Osteoblast (primary cell): ENCODE results near the gene SORBS2. TPM values are rescaled to one million over a fixed set of nuclear protein-coding genes. Genes with fewer than 3 reads are reported as not detected.

Source experiments
- DNase-seq: peaks from one replicate; pipeline ENCODE4 v3.0.0; 2011; ENCODE audit warnings: low spot score, mixed read lengths; ENCODE audit not compliant: insufficient read length; ENCODE audit errors: missing footprints
- H2AFZ ChIP-seq: 2 replicates; pipeline ENCODE4 v1.6.0; 2011; ENCODE audit warnings: mild to moderate bottlenecking, low read length
- H3K27ac ChIP-seq: 2 replicates; pipeline ENCODE4 v1.5.1; 2011; ENCODE audit warnings: mild to moderate bottlenecking, low read depth, low read length, moderate library complexity
- H3K27me3 ChIP-seq: 2 replicates; pipeline ENCODE4 v1.6.0; 2012; ENCODE audit warnings: mild to moderate bottlenecking, control low read depth, inconsistent platforms, low read length, moderate library complexity; ENCODE audit not compliant: insufficient read depth
- H3K36me3 ChIP-seq: 2 replicates; pipeline ENCODE4 v1.5.1; 2011; ENCODE audit warnings: mild to moderate bottlenecking, low read length, control low read depth, moderate library complexity; ENCODE audit not compliant: insufficient read depth
- H3K4me1 ChIP-seq: 2 replicates; pipeline ENCODE4 v1.5.1; 2011; ENCODE audit warnings: mild to moderate bottlenecking, low read length, control low read depth, moderate library complexity; ENCODE audit not compliant: insufficient read depth
- H3K4me2 ChIP-seq: 2 replicates; pipeline ENCODE4 v1.6.0; 2011; ENCODE audit warnings: mild to moderate bottlenecking, low read length; ENCODE audit not compliant: insufficient read depth
- H3K4me3 ChIP-seq: fragments of 200-600 bp; sonication (generic); 3 replicates; pipeline ENCODE4 v1.5.1; 2012; ENCODE audit warnings: mild to moderate bottlenecking, low read length, inconsistent platforms; ENCODE audit not compliant: insufficient read depth
- H3K79me2 ChIP-seq: 2 replicates; pipeline ENCODE4 v1.6.0; 2012; ENCODE audit warnings: mild to moderate bottlenecking, low read length, control low read depth, inconsistent platforms; ENCODE audit not compliant: insufficient read depth
- H3K9me3 ChIP-seq: 2 replicates; pipeline ENCODE4 v1.5.1; 2011; ENCODE audit warnings: low read depth, low read length, control low read depth
- H4K20me1 ChIP-seq: 2 replicates; pipeline ENCODE4 v1.6.0; 2012; ENCODE audit warnings: mild to moderate bottlenecking, low read length, control low read depth; ENCODE audit not compliant: insufficient read depth
- total RNA-seq: library from RNA; depleted of rRNA; stranded (reverse); fragments of >200 nt; gene quantifications from 2 replicates; pipeline ENCODE4 v1.2.3, GENCODE V29; 2012
- TF ChIP-seq, protein P1 (sequence below): IDR thresholded peaks from 2 replicates; pipeline ENCODE4 v1.5.1; 2011; ENCODE audit warnings: mild to moderate bottlenecking, low read depth, low read length, moderate library complexity; ENCODE audit errors: extremely low read depth

The SORBS2 gene
- total RNA-seq, 1 donor = 85.0 TPM

DNA sequence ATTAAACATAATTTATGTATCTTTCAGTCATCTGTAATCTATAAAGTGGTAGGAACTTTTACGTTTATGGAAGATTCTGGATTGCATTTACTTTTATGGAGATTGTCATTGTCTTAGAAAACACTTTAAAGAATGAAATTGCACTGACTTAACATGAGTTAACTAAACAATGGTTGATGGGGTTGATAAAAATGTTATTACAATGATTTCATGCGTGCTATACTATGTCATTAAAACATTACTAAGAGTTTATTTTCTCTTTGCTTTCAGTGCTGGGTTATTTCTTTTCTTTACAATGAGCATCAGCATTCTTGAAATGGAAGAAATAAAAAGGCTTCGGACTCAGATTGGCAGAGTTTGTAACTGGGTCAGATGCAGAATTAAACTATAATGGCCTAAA lies 209.6 kb downstream of the SORBS2 start:
- Histone ChIP-seq H3K9me3 (no peaks in the 10 kb centered on the region), H3K27ac (no peak overlapping the region), H3K4me2 (no peak overlapping the region), H3K79me2 (no peaks in the 10 kb centered on the region), H3K27me3 (no peaks in the 10 kb centered on the region), H3K4me3 (no peak overlapping the region), H2AFZ (no peak overlapping the region), H4K20me1 (no peaks in the 10 kb centered on the region), H3K4me1 (peaks cover 4% of the 10 kb centered on the region), H3K36me3 (no peaks in the 10 kb centered on the region)
- DNase-seq = peak; percentile 76
- TF ChIP-seq, protein P1, sequence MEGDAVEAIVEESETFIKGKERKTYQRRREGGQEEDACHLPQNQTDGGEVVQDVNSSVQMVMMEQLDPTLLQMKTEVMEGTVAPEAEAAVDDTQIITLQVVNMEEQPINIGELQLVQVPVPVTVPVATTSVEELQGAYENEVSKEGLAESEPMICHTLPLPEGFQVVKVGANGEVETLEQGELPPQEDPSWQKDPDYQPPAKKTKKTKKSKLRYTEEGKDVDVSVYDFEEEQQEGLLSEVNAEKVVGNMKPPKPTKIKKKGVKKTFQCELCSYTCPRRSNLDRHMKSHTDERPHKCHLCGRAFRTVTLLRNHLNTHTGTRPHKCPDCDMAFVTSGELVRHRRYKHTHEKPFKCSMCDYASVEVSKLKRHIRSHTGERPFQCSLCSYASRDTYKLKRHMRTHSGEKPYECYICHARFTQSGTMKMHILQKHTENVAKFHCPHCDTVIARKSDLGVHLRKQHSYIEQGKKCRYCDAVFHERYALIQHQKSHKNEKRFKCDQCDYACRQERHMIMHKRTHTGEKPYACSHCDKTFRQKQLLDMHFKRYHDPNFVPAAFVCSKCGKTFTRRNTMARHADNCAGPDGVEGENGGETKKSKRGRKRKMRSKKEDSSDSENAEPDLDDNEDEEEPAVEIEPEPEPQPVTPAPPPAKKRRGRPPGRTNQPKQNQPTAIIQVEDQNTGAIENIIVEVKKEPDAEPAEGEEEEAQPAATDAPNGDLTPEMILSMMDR = no peak

DNA sequence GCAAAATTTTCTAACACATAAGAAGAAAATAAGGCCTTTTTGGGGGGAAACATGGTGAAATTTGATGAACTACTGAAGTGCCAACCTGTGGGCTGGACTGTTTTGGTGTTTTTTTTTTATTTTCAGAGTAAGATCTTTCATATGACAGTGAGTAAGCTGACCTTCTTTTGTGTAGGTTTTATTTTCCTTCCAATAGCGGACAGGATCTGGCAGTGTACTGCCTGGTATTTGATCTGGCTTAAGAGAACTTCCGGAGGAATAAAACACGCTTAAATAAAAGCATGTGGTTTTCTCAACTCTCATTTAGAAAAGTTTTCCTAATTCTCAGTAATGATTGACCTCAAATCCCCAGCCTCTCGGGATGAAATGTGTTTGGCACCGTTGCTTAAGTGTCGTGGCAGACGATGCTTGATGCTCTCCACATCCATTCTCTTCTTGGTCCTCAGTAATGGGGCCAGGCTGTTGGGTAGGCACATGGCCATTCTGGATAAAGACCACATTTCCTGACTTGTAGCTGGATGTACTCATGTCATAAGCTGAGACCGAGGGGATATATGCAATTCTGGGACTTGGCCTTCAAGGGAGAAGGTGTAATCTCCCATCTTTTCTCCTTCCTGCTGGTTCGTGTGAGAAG lies 211.1 kb downstream of the SORBS2 start:
- Histone ChIP-seq H3K4me2 (no peak overlapping the region), H2AFZ (no peak overlapping the region), H4K20me1 (no peaks in the 10 kb centered on the region), H3K27ac (no peak overlapping the region), H3K9me3 (no peaks in the 10 kb centered on the region), H3K79me2 (no peaks in the 10 kb centered on the region), H3K36me3 (no peaks in the 10 kb centered on the region), H3K4me1 (peaks cover 5% of the 10 kb centered on the region), H3K4me3 (no peak overlapping the region), H3K27me3 (no peaks in the 10 kb centered on the region)
- no peak for DNase-seq
- TF ChIP-seq, protein P1 = no peak

DNA sequence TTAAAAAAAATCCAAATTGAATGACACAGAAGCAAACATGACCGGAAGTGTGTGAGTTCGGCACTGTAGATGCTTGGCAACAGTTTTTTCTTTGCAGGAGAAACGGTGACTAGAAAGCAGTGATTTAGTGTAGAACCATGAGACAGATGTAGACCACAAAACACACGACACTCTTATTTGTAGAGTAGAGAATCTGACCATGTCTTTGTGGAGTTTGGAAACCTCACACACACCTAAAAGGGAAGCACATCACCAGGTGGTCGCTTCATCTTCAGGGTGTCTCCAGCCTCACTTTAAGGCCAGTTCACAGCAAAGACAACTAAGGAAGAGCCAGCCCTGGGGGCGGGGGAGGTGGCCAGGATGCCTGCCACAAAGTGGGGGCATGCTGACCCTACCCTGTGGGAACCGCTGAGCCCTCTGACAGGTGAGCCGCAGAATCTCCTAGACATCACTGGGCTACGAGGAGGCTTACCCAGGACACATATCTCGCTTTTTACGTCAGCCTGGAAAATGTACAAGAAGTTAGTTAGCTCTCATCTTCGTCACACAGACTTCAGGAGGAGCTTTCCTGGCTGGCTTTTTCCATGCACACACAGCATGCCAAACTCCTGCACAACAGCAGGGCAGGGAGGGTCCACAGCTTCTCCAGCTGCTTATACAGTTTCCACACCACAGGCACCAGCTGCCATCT lies 212.3 kb downstream of the SORBS2 start:
- H3K79me2 ChIP-seq = no peaks in the 10 kb centered on the region
- TF ChIP-seq, protein P1 = no peak
- no peak for DNase-seq
- no peaks in the 10 kb centered on the region for H3K9me3 ChIP-seq
- no peak overlapping the region for H2AFZ ChIP-seq
- H3K4me1 ChIP-seq = peaks cover 5% of the 10 kb centered on the region
- H3K27me3 ChIP-seq = no peaks in the 10 kb centered on the region
- H3K27ac ChIP-seq = no peak overlapping the region
- no peak overlapping the region for H3K4me3 ChIP-seq
- no peaks in the 10 kb centered on the region for H3K36me3 ChIP-seq
- no peaks in the 10 kb centered on the region for H4K20me1 ChIP-seq
- no peak overlapping the region for H3K4me2 ChIP-seq

DNA sequence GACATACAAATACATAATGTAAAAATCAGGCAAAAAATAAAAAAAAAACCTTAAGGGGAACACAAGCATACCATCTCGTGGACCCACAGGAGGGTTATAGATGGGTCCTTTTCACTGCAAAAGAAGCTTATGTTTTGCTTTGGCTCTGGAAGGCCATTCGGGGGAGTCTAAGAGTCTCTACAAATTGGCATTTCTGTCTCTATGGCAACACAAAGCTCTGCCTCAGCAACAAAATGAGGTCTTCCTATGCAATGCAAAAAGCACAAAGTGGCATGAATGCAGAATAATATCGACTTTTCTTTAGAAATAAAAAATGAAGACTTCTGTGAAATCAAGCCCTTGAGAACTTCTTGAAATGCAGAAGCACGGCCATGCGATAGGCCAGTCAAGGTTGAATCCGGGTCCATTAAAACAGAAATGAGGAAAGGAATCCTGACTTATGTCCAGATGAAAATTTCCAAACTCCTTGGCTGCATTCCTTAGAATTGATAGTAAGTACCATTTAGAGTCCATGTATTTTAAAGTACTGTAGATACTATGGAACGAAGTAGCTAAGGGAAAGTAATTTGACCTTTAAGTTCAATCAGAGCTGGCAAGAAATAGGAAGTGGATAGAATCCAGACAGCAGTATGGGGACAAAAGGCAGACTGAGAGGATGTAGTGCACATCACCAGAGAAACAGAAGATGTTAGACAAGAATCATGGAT lies 213.0 kb downstream of the SORBS2 start:
- Histone ChIP-seq H3K4me3 (no peak overlapping the region), H3K27me3 (no peaks in the 10 kb centered on the region), H3K27ac (no peak overlapping the region), H3K79me2 (no peaks in the 10 kb centered on the region), H3K4me2 (no peak overlapping the region), H3K4me1 (peaks cover 5% of the 10 kb centered on the region), H3K36me3 (no peaks in the 10 kb centered on the region), H4K20me1 (no peaks in the 10 kb centered on the region), H2AFZ (no peak overlapping the region), H3K9me3 (no peaks in the 10 kb centered on the region)
- TF ChIP-seq, protein P1 = no peak
- DNase-seq = no peak
